ENCODE measurements around the gene RARRES2.

RARRES2 gene

DNA sequence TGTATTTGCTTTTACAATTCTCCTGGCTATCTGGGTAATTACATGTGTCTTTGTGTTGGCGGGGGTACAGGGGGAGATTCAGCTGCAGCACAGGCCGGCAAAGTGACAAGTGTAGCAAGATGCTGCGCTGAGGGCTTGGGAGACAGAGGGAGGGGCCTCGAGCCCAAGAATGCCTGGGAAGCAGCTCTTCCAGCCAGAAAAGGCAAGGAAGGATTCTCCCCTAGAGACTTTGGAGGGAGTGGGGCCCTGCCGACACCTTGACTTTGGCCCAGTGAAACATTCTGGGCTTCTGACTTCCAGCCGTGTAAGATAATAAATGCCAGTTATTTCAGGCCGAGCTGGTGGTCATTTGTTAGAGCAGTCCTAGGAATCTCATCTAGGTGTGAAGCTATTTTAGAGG is 20.0 kb upstream of the RARRES2 start:
- no peak for DNase-seq

- no peak for DNase-seq
These were observed 19.1 kb upstream of the RARRES2 start for GRCh38 chr7:150360363-150361058.

DNA sequence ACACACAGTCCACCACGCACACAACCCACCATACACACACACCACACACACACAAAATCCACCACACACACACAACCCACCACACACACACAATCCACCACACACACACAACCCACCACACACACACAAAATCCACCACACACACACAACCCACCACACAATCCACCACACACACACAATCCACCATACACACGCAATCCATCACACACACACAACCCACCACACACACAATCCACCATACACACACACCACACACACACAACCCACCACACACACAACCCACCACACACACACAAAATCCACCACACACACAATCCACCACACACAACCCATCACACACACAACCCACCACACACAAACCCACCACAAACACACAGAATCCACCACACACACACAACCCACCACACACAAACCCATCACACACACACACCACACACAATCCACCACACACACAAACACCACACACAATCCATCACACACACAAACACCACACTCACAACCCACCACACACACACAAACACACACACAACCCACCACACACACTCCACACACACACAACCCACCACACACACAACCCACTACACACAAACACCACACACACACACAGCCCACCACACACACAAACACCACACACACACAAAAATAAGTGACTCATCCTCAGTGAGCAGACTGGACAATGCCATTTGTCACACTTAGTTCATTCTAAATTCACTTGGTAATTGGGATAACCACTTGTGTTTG is 18.4 kb upstream of the RARRES2 start:
- DNase-seq: no peak

DNA sequence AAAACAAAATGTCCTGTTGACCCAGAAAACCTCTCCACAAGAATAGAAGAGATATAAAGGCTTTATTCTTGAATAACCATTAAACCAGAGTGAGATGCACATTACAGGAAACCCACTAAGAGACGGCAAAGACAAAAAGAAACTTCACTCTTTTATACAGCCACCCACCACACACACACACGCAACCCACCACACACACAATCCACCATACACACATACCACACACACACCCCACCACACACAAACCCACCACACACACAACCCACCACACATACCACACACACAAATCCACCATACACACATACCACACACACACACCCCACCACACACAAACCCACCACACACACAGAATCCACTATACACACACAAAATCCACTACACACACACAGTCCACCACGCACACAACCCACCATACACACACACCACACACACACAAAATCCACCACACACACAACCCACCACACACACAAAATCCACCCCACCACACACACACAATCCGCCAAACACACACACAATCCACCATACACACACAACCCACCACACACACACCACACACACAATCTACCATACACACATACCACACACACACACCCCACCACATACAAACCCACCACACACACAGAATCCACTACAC is 17.7 kb upstream of the RARRES2 start:
- DNase-seq: no peak

GRCh38 chr7:150358433-150358832 is 17.0 kb upstream of the RARRES2 start:
- no peak for DNase-seq

DNA sequence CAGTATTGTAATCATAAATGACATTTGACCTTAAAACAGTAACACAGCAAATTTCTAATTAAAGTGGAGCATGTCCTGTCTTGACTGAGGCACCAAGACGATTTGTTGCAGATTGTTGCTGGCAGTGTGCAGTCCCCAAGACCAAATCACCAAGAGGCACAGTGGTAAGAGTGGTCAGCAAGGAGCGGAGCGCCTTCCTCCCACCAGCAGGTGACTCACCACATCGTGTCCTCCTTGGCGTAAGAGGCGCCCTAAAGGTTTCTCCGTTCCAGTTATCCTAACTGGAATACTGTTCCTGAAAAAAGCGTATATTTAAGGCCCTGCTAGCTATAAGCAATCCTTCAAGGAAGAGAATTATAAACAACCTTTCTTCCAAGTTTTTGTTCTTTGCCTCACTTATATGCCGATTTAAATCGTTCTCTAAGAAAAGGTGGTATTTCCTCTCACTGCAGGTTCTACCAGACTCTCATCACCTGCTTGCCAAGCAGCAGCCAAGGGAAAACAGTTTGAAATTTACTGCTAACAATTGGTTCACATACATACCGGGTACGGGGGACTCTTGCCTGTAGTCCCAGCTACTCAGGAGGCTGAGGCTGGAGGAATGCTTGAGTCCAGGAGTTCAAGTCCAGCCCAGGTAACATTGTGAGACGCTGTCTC is 16.5 kb upstream of the RARRES2 start:
- DNase-seq: no peak

DNA sequence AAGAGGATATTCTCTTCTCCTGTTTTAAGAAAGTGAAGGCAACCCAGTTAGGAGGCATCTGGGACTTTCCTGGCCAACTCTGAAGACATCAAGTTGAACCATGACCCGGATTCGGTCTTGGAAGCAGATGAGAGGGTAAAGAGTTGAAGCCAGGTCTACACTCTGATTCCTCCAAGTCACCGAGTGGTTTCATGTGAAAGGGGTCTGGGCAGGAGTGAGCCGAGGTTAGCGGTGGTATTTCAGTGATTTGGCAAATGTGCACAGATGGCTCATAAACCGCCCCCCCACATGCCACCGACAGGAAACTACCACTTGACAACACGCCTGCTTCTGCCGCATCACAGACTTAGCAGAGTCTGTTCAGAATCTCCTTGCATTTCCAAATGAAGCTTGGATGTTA is 15.8 kb upstream of the RARRES2 start:
- peak; percentile 74 for DNase-seq

GRCh38 chr7:150356265-150356897 is 15.0 kb upstream of the RARRES2 start:
- no peak for DNase-seq

DNA sequence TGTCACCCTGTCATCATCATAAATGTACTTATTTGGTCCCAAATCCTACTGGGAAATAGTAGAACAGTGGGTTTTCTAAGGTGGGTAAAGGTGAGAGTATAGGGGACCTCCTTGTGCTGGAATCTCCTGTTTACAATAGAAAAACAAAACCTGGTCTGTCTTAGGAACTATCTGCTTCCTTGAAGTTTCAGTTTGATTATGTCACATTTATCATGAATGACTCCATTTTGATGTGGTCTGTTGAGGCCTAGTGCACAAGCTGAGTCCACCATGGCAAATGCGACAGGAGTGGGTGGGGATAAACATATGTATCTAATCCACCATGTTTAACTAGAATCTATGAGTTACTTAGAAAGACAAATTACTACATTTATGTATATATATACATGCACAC is 14.2 kb upstream of the RARRES2 start:
- no peak for DNase-seq

DNA sequence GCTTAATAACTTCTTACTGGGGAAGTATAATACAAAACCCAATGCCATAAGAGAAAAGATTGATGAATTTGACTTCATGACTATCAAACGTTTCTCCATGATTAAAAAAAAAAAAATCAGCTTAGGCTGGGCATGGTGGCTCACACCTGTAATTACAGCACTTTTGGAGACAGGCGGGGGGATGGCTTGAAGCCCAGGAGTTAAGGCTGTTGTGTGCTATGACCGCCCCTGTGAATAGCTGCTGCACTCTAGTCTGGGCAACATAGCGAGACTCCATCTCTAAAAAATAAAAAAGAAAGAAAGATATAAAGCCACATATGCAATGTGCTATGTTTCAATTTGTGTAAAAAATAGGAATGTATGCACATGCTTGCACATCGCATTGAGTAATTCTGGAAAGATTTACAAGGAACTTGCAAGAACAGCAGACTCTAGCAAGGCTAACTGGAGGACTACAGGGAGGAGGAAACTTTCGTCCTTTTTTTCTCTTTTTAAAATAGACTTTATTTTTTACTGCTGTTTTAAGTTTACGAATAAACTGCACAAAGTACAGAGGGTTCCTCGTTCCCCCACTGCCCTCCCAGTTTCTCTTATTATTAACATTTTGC is 10.3 kb upstream of the RARRES2 start:
- DNase-seq: no peak

DNA sequence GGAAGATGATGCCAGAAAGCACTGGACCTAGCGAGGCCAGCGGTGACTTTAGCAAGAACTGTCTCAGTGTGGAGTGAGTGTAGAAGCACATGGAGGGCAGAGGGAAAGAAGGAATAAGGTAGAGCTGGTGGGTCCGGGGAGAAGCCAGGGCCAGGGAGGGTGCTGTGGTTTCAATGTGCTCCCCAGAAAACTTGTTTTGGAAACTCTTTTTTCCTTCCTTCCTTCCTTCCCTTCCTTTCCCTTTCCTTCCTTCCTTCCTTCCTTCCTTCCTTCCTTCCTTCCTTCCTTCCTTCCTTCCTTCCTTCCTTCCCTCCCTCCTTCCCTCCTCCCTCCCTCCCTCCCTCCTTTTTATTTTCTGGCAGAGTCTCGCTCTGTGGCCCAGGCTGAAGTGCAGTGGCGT is 5.5 kb upstream of the RARRES2 start:
- DNase-seq: no peak

DNA sequence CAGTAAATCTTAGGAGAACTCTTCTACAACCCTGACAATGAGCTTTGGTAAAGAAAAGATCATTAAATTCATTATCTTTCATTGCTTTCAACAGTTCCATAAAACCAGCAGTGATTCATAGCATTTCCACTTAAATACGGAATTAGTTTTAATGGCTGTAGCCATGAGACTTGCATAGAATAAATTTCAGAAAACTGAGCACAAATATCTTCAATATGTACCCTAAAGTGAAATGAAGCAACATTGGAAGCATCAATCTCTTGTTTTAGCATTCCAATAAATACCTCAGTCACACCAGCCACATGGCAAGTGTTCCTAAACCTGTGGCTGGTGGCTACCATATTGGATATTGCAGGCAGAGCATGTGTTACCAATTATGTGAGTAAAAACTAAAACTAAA is 3.6 kb upstream of the RARRES2 start:
- no peak for DNase-seq

GRCh38 chr7:150344299-150344698 is 2.9 kb upstream of the RARRES2 start:
- DNase-seq: no peak

DNA sequence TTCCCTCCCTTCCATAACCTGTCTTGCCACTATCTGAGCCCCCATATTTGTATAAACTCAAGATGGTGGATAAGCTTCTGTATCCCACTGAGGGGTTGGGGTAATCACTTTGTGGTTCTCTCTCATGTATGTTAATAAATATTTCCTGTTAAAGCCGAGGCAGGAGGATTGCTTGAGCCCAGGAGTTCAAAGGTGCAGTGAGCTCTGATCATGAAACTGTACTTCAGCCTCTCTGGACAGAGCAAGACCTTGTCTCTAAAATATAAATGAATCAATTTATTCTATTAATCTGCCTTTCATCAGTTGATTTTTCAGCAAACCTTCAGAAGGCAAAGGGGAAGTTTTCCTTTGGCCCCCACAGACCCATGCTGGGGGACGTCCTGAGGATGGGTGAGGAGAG is 1.8 kb upstream of the RARRES2 start:
- DNase-seq: no peak

GRCh38 chr7:150342121-150342408 is 636 bp upstream of the RARRES2 start:
- DNase-seq: no peak

- no peak for DNase-seq
These were observed 560 bp downstream of the RARRES2 start for GRCh38 chr7:150340875-150341262.

DNA sequence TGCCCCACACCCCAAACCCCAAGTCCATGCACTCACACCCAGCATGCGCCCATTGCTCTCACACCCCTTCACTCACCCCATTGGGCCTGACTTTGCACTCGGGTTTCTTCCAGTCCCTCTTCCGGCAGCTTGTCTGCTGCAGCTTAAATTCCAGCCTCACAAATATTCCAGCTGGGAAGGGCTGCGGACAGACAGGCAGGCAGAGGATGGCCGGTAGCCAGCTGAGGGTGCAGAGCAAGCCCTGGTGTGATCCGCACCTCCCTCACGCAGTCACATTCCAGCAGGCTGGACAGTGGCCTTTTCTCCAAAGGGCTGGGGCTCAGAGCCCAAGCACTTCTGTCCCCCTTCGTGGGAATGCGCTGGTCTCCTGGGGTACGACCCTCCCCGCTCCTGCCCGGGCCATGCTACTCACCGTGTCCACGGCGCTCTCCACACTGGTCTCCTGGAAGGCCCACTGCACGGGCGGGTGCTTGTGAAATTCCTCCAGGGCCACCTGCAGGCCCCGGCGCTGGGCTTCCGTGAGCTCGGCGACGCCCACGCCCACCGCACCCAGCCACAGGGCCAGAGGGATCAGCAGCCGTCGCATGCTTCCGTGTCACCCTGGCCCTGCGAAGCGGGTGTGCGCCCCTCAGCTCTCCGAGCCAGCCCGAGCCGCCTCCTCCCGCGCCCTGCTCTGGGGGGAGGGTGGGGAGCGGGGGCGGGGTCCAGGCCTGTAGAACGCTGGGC is 1.2 kb downstream of the RARRES2 start:
- DNase-seq: peak; percentile 30

- no peak for DNase-seq
These were observed 2.0 kb downstream of the RARRES2 start for GRCh38 chr7:150339409-150339809.

DNA sequence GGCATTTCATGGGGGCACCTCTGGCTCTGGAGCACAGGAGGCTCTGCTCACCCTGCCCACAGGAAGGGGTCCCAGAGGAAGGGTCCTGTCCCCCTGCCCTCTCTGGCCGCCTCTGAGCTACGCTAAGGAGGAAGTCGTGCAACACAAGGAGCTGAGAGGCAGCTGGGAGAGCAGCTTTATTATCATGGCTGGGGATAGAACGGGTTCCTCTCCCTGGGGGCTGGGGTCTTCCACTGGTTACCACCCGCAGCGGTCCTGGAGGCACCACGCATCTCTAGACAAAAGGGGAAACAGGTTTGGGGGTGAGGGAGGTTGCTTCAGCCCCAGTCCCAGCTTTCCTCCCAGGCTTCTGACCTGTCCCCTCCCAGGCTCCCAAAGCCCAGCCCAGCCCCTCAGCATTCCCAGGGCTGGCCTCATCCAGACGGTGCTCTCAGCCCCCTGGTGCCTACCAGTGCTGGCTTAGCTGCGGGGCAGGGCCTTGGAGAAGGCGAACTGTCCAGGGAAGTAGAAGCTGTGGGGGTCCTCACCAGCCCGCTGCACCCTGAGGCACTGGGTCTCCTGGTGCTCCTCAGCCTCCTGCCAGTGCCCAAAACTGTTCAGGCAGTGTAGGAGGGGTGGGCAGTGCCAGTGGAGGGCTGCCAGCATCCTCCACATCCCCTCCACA is 3.1 kb downstream of the RARRES2 start:
- no peak for DNase-seq

- no peak for DNase-seq
These were observed 3.8 kb downstream of the RARRES2 start for GRCh38 chr7:150337659-150338081.

GRCh38 chr7:150337179-150337578 is 4.2 kb downstream of the RARRES2 start:
- DNase-seq: no peak

DNA sequence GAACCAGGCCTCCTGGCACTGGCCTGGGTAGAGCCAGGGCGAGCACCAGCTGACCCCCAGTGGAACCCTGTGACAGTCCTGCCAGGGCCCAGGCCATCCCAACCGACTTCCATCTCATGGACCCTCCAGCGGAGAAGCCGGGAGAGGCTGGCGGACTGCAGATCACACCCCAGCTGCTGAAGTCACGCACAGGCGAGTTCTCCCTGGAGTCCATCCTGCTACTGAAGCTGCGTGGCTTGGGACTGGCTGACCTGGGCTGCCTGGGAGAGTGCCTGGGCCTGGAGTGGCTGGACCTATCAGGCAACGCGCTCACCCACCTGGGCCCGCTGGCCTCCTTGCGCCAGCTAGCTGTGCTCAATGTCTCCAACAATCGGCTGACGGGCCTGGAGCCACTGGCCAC is 4.7 kb downstream of the RARRES2 start:
- DNase-seq: no peak

All from stimulated activated CD4-positive, alpha-beta T cell treated with anti-CD3 and anti-CD28 coated beads, Interleukin-15, amount 100 ng/mL, for 24 hours (primary cell).